Peyer's patch (tissue), 4 donors: ENCODE data around the gene LAMTOR2.

Experiments used
- CTCF ChIP-seq, 6 experiments: fragments of 450-650 bp in 4 of 6; fragments of 200-600 bp in 2 of 6; sonication (generic) in 1 of 6; IDR thresholded peaks; one replicate each; pipeline ENCODE4 v1.5.1; 2017 to 2019; ENCODE audit warnings: antibody characterized with exemption in 6 of 6, mild to moderate bottlenecking in 3 of 6, moderate library complexity in 1 of 6
- POLR2A ChIP-seq, 2 donors: fragments of 450-650 bp; IDR thresholded peaks; one replicate each; pipeline ENCODE4 v1.5.1; 2017; ENCODE audit warnings: antibody characterized with exemption in 2 of 2, mild to moderate bottlenecking in 2 of 2, moderate library complexity in 2 of 2

GRCh38 chr1:156025876-156026275, 28.7 kb upstream of the LAMTOR2 start:
- no peak for TF ChIP-seq POLR2A (IDR thresholded peaks at IDR 0.05)
- peak in 4 of 6 experiments; percentile 41 to 73 (median 51) for TF ChIP-seq CTCF (IDR thresholded peaks at IDR 0.05)
